Tibial nerve (tissue), 4 donors: ENCODE results near the gene PRDM10. TPM values are rescaled to one million over a fixed set of nuclear protein-coding genes. Genes with fewer than 3 reads are reported as not detected.

ENCODE experiments used
- DNase-seq, 2 donors: peaks; one replicate each; pipeline ENCODE4 v3.0.0-alpha.2; 2019; ENCODE audit warnings: low spot score in 2 of 2
- H3K27ac ChIP-seq, 4 donors: fragments of 200-600 bp; sonication (generic) in 3 of 4; one replicate each; pipeline ENCODE4 v1.5.1; 2017 to 2019; ENCODE audit warnings: mild to moderate bottlenecking in 1 of 4
- H3K27me3 ChIP-seq, 2 donors: fragments of 200-600 bp; sonication (generic) in 1 of 2; one replicate each; pipeline versions ENCODE4 v1.5.1 to v1.6.0; 2017 to 2019
- H3K36me3 ChIP-seq, 3 donors: fragments of 200-600 bp; sonication (generic); one replicate each; pipeline ENCODE4 v1.5.1; 2018 to 2019
- H3K4me1 ChIP-seq, 4 donors: fragments of 200-600 bp; sonication (generic) in 3 of 4; one replicate each; pipeline ENCODE4 v1.5.1; 2017 to 2019
- H3K4me3 ChIP-seq, 4 donors: fragments of 200-600 bp; sonication (generic) in 3 of 4; one replicate each; pipeline ENCODE4 v1.5.1; 2017 to 2019; ENCODE audit warnings: mild to moderate bottlenecking in 1 of 4, moderate library complexity in 1 of 4
- H3K9me3 ChIP-seq, 4 donors: fragments of 200-600 bp; sonication (generic) in 3 of 4; one replicate each; pipeline ENCODE4 v1.5.1; 2017 to 2019
- CTCF ChIP-seq, 5 experiments: fragments of 200-600 bp in 3 of 5; fragments of 450-650 bp in 2 of 5; sonication (generic) in 3 of 5; IDR thresholded peaks; one replicate each; pipeline ENCODE4 v1.5.1; 2016 to 2019; ENCODE audit warnings: antibody characterized with exemption in 5 of 5, mild to moderate bottlenecking in 3 of 5, moderate library complexity in 2 of 5
- EP300 ChIP-seq, 2 donors: sonication (generic); formaldehyde crosslinking; IDR thresholded peaks; one replicate each; pipeline ENCODE4 v1.6.1; 2017; ENCODE audit warnings: antibody characterized with exemption in 2 of 2, mild to moderate bottlenecking in 1 of 2
- POLR2A ChIP-seq, 2 donors: fragments of 450-650 bp; IDR thresholded peaks; one replicate each; pipeline ENCODE4 v1.6.1; 2017; ENCODE audit warnings: antibody characterized with exemption in 2 of 2, mild to moderate bottlenecking in 2 of 2, moderate library complexity in 2 of 2
- WGBS, 2 donors: methylation state at CpG; one replicate each; pipeline ENCODE4 v1.1.5; 2018; 5-methylcytosine and 5-hydroxymethylcytosine counted together
- total RNA-seq, 4 donors: library from RNA; depleted of rRNA; stranded (reverse); fragments of >200 nt; gene quantifications; one replicate each; pipeline ENCODE4 v1.1.0, GENCODE V29; 2016

The PRDM10 gene
- total RNA-seq = 10 to 100 TPM in 2 of 4 donors, 1 to 10 TPM in 2; 9.2 to 23.1 (median 11.0) TPM

- Histone ChIP-seq H3K27ac (peak within 1 kb of the TSS; percentile 96 to 100 (median 98)), H3K4me3 (peak within 1 kb of the TSS; percentile 52 to 96 (median 72)), H3K36me3 (peaks cover 0 to under 1% (median 0%) of the 10 kb centered on the region in 3 donors), H3K4me1 (peaks cover 0 to 32% (median 19%) of the 10 kb centered on the region in 4 donors), H3K27me3 (no peaks in the 10 kb centered on the region), H3K9me3 (no peaks in the 10 kb centered on the region)
- TF ChIP-seq EP300 (IDR thresholded peaks at IDR 0.05) = no peak
- peak in 2 of 5 experiments; percentile 41 for TF ChIP-seq CTCF (IDR thresholded peaks at IDR 0.05)
- peak in 1 of 2 donors; percentile 66 for TF ChIP-seq POLR2A (IDR thresholded peaks at IDR 0.05)
- DNase-seq = peak; percentile 87 to 91
- WGBS, 2 donors = 0 to 2% methylated on average over 11 to 33 of the region's 33 CpGs
These were observed at the start of gene PRDM10 for GRCh38 chr11:130002352-130002845. TSS of gene PRDM10 (minus strand) at chr11:130002835. CDS start at chr11:129960964, 41,871 bp downstream.

GRCh38 chr11:130051082-130051481, 48.4 kb upstream of the PRDM10 start:
- Histone ChIP-seq H3K36me3 (no peaks in the 10 kb centered on the region), H3K4me1 (peaks cover 0 to 9% (median 2%) of the 10 kb centered on the region in 4 donors), H3K27me3 (no peaks in the 10 kb centered on the region), H3K4me3 (no peak overlapping the region), H3K27ac (no peak overlapping the region), H3K9me3 (no peaks in the 10 kb centered on the region)
- TF ChIP-seq EP300 (IDR thresholded peaks at IDR 0.05) (peak in 1 of 2 donors; percentile 25), CTCF (IDR thresholded peaks at IDR 0.05) (no peak)
- 74 to 79% methylated on average over 1 of the region's 1 CpG for WGBS, 2 donors
- DNase-seq = no peak

- peaks cover 0 to 9% (median 2%) of the 10 kb centered on the region in 4 donors for H3K4me1 ChIP-seq
- H3K27me3 ChIP-seq = no peaks in the 10 kb centered on the region
- peak overlapping the region in 2 of 4 donors; percentile 25 to 60 for H3K27ac ChIP-seq
- TF ChIP-seq EP300 (IDR thresholded peaks at IDR 0.05) (no peak), POLR2A (IDR thresholded peaks at IDR 0.05) (no peak), CTCF (IDR thresholded peaks at IDR 0.05) (no peak)
- 46 to 65% methylated on average over 2 of the region's 2 CpGs for WGBS, 2 donors
- no peaks in the 10 kb centered on the region for H3K9me3 ChIP-seq
- no peaks in the 10 kb centered on the region for H3K36me3 ChIP-seq
- no peak overlapping the region for H3K4me3 ChIP-seq
- DNase-seq = no peak
These were observed 47.6 kb upstream of the PRDM10 start for GRCh38 chr11:130050257-130050656.

- Histone ChIP-seq H3K36me3 (no peaks in the 10 kb centered on the region), H3K27me3 (no peaks in the 10 kb centered on the region), H3K27ac (peak overlapping the region in 2 of 4 donors; percentile 25 to 60)
These were observed 46.7 kb upstream of the PRDM10 start for GRCh38 chr11:130049328-130049771.

More at GRCh38 chr11:130049328-130049771, 46.7 kb upstream of the PRDM10 start:
- Histone ChIP-seq H3K9me3 (no peaks in the 10 kb centered on the region), H3K4me3 (no peak overlapping the region), H3K4me1 (peaks cover 0 to 9% (median 2%) of the 10 kb centered on the region in 4 donors)
- WGBS, 2 donors = 81 to 82% methylated on average over 1 of the region's 1 CpG
- TF ChIP-seq CTCF (IDR thresholded peaks at IDR 0.05) (no peak), POLR2A (IDR thresholded peaks at IDR 0.05) (no peak), EP300 (IDR thresholded peaks at IDR 0.05) (no peak)
- DNase-seq = no peak
